Left lung (tissue), 10 donors: ENCODE results near the gene MRFAP1L1. TPM values are rescaled to one million over a fixed set of nuclear protein-coding genes. Genes with fewer than 3 reads are reported as not detected.
A peak's percentile ranks its signal among the peaks of the same experiment; 100 is the strongest.

Experiments used
- ATAC-seq: fragments of 200-7000 bp; cut with Tn5 transposase; one replicate; pipeline ENCODE4 v1.9.1; 2020; ENCODE audit warnings: moderate library complexity
- DNase-seq, 4 donors: peaks; one replicate each; pipeline ENCODE4 v3.0.0-alpha.2; 2013 to 2020
- H3K27ac ChIP-seq, 2 donors: fragments of 200-600 bp; sonication (generic) in 1 of 2; one replicate each; pipeline versions ENCODE4 v1.5.0 to v1.8.0; 2020 to 2021
- H3K27me3 ChIP-seq, 2 donors: fragments of 200-600 bp; sonication (generic) in 1 of 2; one replicate each; pipeline versions ENCODE4 v1.5.0 to v1.8.0; 2020 to 2021
- H3K36me3 ChIP-seq, 2 donors: fragments of 200-600 bp; sonication (generic) in 1 of 2; one replicate each; pipeline versions ENCODE4 v1.5.0 to v1.8.0; 2020 to 2021
- H3K4me1 ChIP-seq, 2 donors: fragments of 200-600 bp; one replicate each; pipeline ENCODE4 v1.8.0; 2021
- H3K4me3 ChIP-seq, 2 donors: fragments of 200-600 bp; sonication (generic) in 1 of 2; one replicate each; pipeline versions ENCODE4 v1.5.0 to v1.8.0; 2020 to 2021; ENCODE audit warnings: mild to moderate bottlenecking in 1 of 2
- H3K9me3 ChIP-seq, 2 donors: fragments of 200-600 bp; sonication (generic) in 1 of 2; one replicate each; pipeline versions ENCODE4 v1.5.0 to v1.8.0; 2020 to 2021
- CTCF ChIP-seq, 2 donors: fragments of 200-600 bp; sonication (generic) in 1 of 2; IDR thresholded peaks; one replicate each; pipeline versions ENCODE4 v1.5.0 to v1.8.0; 2021; ENCODE audit warnings: antibody characterized with exemption in 2 of 2
- intact Hi-C, 2 donors: fragments of 100-400 bp; cut with DNase I; formaldehyde crosslinking; loops; one replicate each; pipeline versions ENCODE4 v1.11.2 to v1.14.2; 2022
- polyA plus RNA-seq, 6 donors: library from polyadenylated mRNA; unstranded; fragments of 120-200 nt; gene quantifications; one replicate each; pipeline ENCODE4 v1.2.1, GENCODE V29; 2013; ENCODE audit not compliant: insufficient read length in 6 of 6
- total RNA-seq, 2 donors: library from RNA; stranded (reverse); fragmentation: NEBNext Ultra II Directional; extraction: Animal tissue kit (Norgen Biotek cat#: 25700); gene quantifications; one replicate each; pipeline ENCODE4 v1.2.1, GENCODE V29; 2021
- donor health status: DM: no; HTN: yes; CAD: no.
- donor health status: DM: no; HTN: no; CAD: no.

MRFAP1L1 gene
- total and polyA plus RNA-seq, 8 donors: 43.3 to 125 (median 107) TPM

GRCh38 chr4:6746721-6747293 lies 37.1 kb upstream of the MRFAP1L1 start:
- intact Hi-C loops: no loop called here
- no peaks in the 10 kb centered on the region for H3K27me3 ChIP-seq
- H3K36me3 ChIP-seq: no peaks in the 10 kb centered on the region
- ATAC-seq (peak; percentile 81), DNase-seq (peak; percentile 48 to 91 (median 86))
- H3K9me3 ChIP-seq: no peaks in the 10 kb centered on the region
- H3K27ac ChIP-seq: peak overlapping the region in 1 of 2 donors; percentile 55
- no peak for TF ChIP-seq CTCF (IDR thresholded peaks at IDR 0.05)
- H3K4me1 ChIP-seq: peaks cover 6 to 16% of the 10 kb centered on the region in 2 donors
- H3K4me3 ChIP-seq: no peak overlapping the region

GRCh38 chr4:6742989-6743388 lies 33.3 kb upstream of the MRFAP1L1 start:
- no peaks in the 10 kb centered on the region for H3K36me3 ChIP-seq
- no peak for TF ChIP-seq CTCF (IDR thresholded peaks at IDR 0.05)
- ATAC-seq: no peak
- H3K4me3 ChIP-seq: no peak overlapping the region
- no peak for DNase-seq
- intact Hi-C loops: no loop called here
- H3K9me3 ChIP-seq: no peaks in the 10 kb centered on the region
- H3K27me3 ChIP-seq: no peaks in the 10 kb centered on the region
- H3K4me1 ChIP-seq: peaks cover 0 to under 1% of the 10 kb centered on the region in 2 donors
- no peak overlapping the region for H3K27ac ChIP-seq

- intact Hi-C loops: no loop called here
- DNase-seq: no peak
- Histone ChIP-seq H3K27ac (no peak overlapping the region), H3K27me3 (no peaks in the 10 kb centered on the region), H3K4me3 (no peak overlapping the region), H3K36me3 (no peaks in the 10 kb centered on the region), H3K4me1 (no peaks in the 10 kb centered on the region), H3K9me3 (no peaks in the 10 kb centered on the region)
- no peak for TF ChIP-seq CTCF (IDR thresholded peaks at IDR 0.05)
- ATAC-seq: no peak
Observed at GRCh38 chr4:6742507-6742906, 32.8 kb upstream of the MRFAP1L1 start.

- Histone ChIP-seq H3K36me3 (no peaks in the 10 kb centered on the region), H3K27me3 (no peaks in the 10 kb centered on the region), H3K4me3 (no peak overlapping the region), H3K27ac (no peak overlapping the region), H3K9me3 (no peaks in the 10 kb centered on the region), H3K4me1 (no peaks in the 10 kb centered on the region)
- DNase-seq: peak in 1 of 4 donors; percentile 43
- intact Hi-C loops: no loop called here
- no peak for ATAC-seq
- TF ChIP-seq CTCF (IDR thresholded peaks at IDR 0.05): no peak
Observed at GRCh38 chr4:6740347-6740746, 30.7 kb upstream of the MRFAP1L1 start.

GRCh38 chr4:6739920-6740319 lies 30.3 kb upstream of the MRFAP1L1 start:
- DNase-seq (no peak), ATAC-seq (no peak)
- no peak overlapping the region for H3K27ac ChIP-seq
- H3K36me3 ChIP-seq: no peaks in the 10 kb centered on the region
- intact Hi-C loops: no loop called here
- H3K9me3 ChIP-seq: no peaks in the 10 kb centered on the region
- no peak for TF ChIP-seq CTCF (IDR thresholded peaks at IDR 0.05)
- no peaks in the 10 kb centered on the region for H3K27me3 ChIP-seq
- no peak overlapping the region for H3K4me3 ChIP-seq
- no peaks in the 10 kb centered on the region for H3K4me1 ChIP-seq
